ENCODE results near the gene SCO2. TPM values are rescaled to one million over a fixed set of nuclear protein-coding genes. Genes with fewer than 3 reads are reported as not detected.

The SCO2 gene
- total and polyA plus RNA-seq, 2 of the 13 experiments (the other 11 are each of a cell fraction or from before 2014, with no cell fraction given): 0.32 to 3.7 TPM

- TF ChIP-seq, protein P1, sequence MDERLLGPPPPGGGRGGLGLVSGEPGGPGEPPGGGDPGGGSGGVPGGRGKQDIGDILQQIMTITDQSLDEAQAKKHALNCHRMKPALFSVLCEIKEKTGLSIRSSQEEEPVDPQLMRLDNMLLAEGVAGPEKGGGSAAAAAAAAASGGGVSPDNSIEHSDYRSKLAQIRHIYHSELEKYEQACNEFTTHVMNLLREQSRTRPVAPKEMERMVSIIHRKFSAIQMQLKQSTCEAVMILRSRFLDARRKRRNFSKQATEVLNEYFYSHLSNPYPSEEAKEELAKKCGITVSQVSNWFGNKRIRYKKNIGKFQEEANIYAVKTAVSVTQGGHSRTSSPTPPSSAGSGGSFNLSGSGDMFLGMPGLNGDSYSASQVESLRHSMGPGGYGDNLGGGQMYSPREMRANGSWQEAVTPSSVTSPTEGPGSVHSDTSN (CRISPR knock-in tag; IDR thresholded peaks at IDR 0.05): no peak
- TF ChIP-seq SMYD3 (CRISPR knock-in tag; IDR thresholded peaks at IDR 0.05) (no peak), GTF2F1 (IDR thresholded peaks at IDR 0.05; ENCODE audit: low read length) (no peak), ZNF326 (CRISPR knock-in tag; IDR thresholded peaks at IDR 0.05; ENCODE audit: borderline replicate concordance) (no peak), ZNF256 (CRISPR knock-in tag; conservative IDR thresholded peaks at IDR 0.05) (no peak), ISL2 (CRISPR knock-in tag; IDR thresholded peaks at IDR 0.05) (no peak), MBD4 (IDR thresholded peaks at IDR 0.05; ENCODE audit: borderline replicate concordance, low read length) (no peak), AGO2 (optimal IDR thresholded peaks at IDR 0.05; ENCODE audit: low read depth, low read length) (no peak), SOX13 (IDR thresholded peaks at IDR 0.05) (no peak), SOX13 (CRISPR knock-in tag; conservative IDR thresholded peaks at IDR 0.05 in 1 of 2, IDR thresholded peaks at IDR 0.05 in 1 of 2) (0 out of 4 replicates have a peak, but pooled peaks of 1 of the 2 experiments have one; percentile 20), ZNF749 (CRISPR knock-in tag; IDR thresholded peaks at IDR 0.05; ENCODE audit: borderline replicate concordance) (no peak), CREB3 (CRISPR knock-in tag; IDR thresholded peaks at IDR 0.05) (no peak), SYNCRIP (IDR thresholded peaks at IDR 0.05; ENCODE audit: insufficient read depth, low read depth, low read length) (no peak), NCOR1 (IDR thresholded peaks at IDR 0.05; ENCODE audit: borderline replicate concordance, low read length) (no peak; the same call in 1 of the 2 replicates), CCAR2 (optimal IDR thresholded peaks at IDR 0.05; ENCODE audit: low read depth, low read length) (peak; percentile 47), ZNF768 (CRISPR knock-in tag; IDR thresholded peaks at IDR 0.05) (no peak; the same call in 1 of the 2 replicates), ATF7 (IDR thresholded peaks at IDR 0.05) (no peak), ATF7 (CRISPR knock-in tag; IDR thresholded peaks at IDR 0.05) (no peak), FOXJ3 (CRISPR knock-in tag; IDR thresholded peaks at IDR 0.05; ENCODE audit: borderline replicate concordance) (no peak), EP300 (IDR thresholded peaks at IDR 0.05; ENCODE audit: low read depth in 2 of 2, low read length in 2 of 2) (no peak), EP300 (CRISPR knock-in tag; IDR thresholded peaks at IDR 0.05; ENCODE audit: borderline replicate concordance) (no peak), MEF2D (CRISPR knock-in tag; IDR thresholded peaks at IDR 0.05) (0 out of 2 replicates have a peak, but pooled peaks have one; percentile 42), ZNF10 (CRISPR knock-in tag; IDR thresholded peaks at IDR 0.05; ENCODE audit: borderline replicate concordance, low read depth) (no peak)
- TF ChIP-seq, protein P2, sequence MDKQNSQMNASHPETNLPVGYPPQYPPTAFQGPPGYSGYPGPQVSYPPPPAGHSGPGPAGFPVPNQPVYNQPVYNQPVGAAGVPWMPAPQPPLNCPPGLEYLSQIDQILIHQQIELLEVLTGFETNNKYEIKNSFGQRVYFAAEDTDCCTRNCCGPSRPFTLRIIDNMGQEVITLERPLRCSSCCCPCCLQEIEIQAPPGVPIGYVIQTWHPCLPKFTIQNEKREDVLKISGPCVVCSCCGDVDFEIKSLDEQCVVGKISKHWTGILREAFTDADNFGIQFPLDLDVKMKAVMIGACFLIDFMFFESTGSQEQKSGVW (CRISPR knock-in tag; IDR thresholded peaks at IDR 0.05; ENCODE audit: borderline replicate concordance): no peak
- TF ChIP-seq, protein P3, sequence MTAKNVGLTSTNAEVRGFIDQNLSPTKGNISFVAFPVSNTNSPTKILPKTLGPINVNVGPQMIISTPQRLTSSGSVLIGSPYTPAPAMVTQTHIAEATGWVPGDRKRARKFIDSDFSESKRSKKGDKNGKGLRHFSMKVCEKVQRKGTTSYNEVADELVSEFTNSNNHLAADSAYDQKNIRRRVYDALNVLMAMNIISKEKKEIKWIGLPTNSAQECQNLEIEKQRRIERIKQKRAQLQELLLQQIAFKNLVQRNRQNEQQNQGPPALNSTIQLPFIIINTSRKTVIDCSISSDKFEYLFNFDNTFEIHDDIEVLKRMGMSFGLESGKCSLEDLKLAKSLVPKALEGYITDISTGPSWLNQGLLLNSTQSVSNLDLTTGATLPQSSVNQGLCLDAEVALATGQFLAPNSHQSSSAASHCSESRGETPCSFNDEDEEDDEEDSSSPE (CRISPR knock-in tag; IDR thresholded peaks at IDR 0.05): peak; percentile 54
Observed at GRCh38 chr22:50562523-50563412, 37.4 kb upstream of the SCO2 start, which contains the start of gene SYCE3 (continued).

Data from HepG2 (cell line).